Calu3 (cell line): ENCODE data around the gene SART3. TPM values are rescaled to one million over a fixed set of nuclear protein-coding genes. Genes with fewer than 3 reads are reported as not detected.

Experiments used
- Bru-seq: library from RNA; stranded (reverse); fragments of 400-500 nt; gene quantifications from one replicate; lab custom pipeline; 2021; lab: Mats Ljungman, UMichigan
- BruChase-seq, 2 experiments: library from RNA; stranded (reverse); fragments of 400-500 nt; gene quantifications; one replicate each; lab custom pipeline; 2021; lab: Mats Ljungman, UMichigan
- BruUV-seq: library from RNA; stranded (reverse); fragments of 400-500 nt; replicated peaks from 2 replicates; lab custom pipeline; 2021; lab: Mats Ljungman, UMichigan
- CTCF ChIA-PET: fragments of 300-600 bp; sonication (Branson Sonifier 250); formaldehyde crosslinking; loops from one replicate; lab custom pipeline; 2022; ENCODE audit warnings: antibody characterized with exemption; lab: Charles Lee
- DNase-seq: peaks from one replicate; pipeline ENCODE4 v3.0.0; 2022
- H3K27ac Mint-ChIP-seq: one replicate; pipeline ENCODE4 v1.8.0; 2022; ENCODE audit warnings: mixed read lengths; ENCODE audit not compliant: unreplicated experiment
- H3K27me3 Mint-ChIP-seq: one replicate; pipeline ENCODE4 v1.8.0; 2022; ENCODE audit warnings: mixed read lengths; ENCODE audit not compliant: unreplicated experiment
- H3K36me3 Mint-ChIP-seq: one replicate; pipeline ENCODE4 v1.8.0; 2022; ENCODE audit warnings: mild to moderate bottlenecking, moderate library complexity, mixed read lengths; ENCODE audit not compliant: insufficient read depth, unreplicated experiment
- H3K4me1 Mint-ChIP-seq: one replicate; pipeline ENCODE4 v1.8.0; 2022; ENCODE audit warnings: mild to moderate bottlenecking, low read depth, mixed read lengths; ENCODE audit not compliant: unreplicated experiment
- H3K4me3 Mint-ChIP-seq: one replicate; pipeline ENCODE4 v1.8.0; 2022; ENCODE audit warnings: mild to moderate bottlenecking, low read depth, moderate library complexity, mixed read lengths; ENCODE audit not compliant: unreplicated experiment
- H3K9me3 Mint-ChIP-seq: one replicate; pipeline ENCODE4 v1.8.0; 2022; ENCODE audit warnings: low read depth, mixed read lengths; ENCODE audit not compliant: unreplicated experiment
- CTCF ChIP-seq: fragments of 200-600 bp; IDR thresholded peaks from one replicate; pipeline ENCODE4 v1.8.0; 2022; ENCODE audit warnings: antibody characterized with exemption; ENCODE audit not compliant: unreplicated experiment
- intact Hi-C: fragments of 100-400 bp; cut with micrococcal nuclease; formaldehyde crosslinking; loops from one replicate; pipeline ENCODE4 v1.10.0; 2022; ENCODE audit not compliant: unreplicated experiment
- long read RNA-seq: library from polyadenylated mRNA; stranded (forward); transcript quantifications from one replicate; pipeline ENCODE4 v2.0.0, GENCODE V29; 2022
- total RNA-seq: library from RNA; stranded (reverse); gene quantifications from 2 replicates; pipeline ENCODE4 v1.2.3, GENCODE V29; 2022

The SART3 gene
- total RNA-seq, result 91.7 and 98.7 TPM in 2 replicates
- Bru-seq, nascent RNA, result percentile 95 among the genes with signal in this experiment
- percentile 83 among the genes with signal in this experiment for BruChase-seq, experiment 1, labeled RNA remaining after a 6-hour chase
- percentile 89 among the genes with signal in this experiment for BruChase-seq, experiment 2, labeled RNA remaining after a 2-hour chase
- long read RNA-seq, full-length matches to known transcripts, result 25 of 50 reads
- long read RNA-seq, partial matches to known transcripts, result 8 of 50 reads
- long read RNA-seq, other reads (novel, unspliced or antisense), result 17 of 50 reads

GRCh38 chr12:108560752-108561719 lies at the start of gene SART3:
TSS of gene SART3 (minus strand) at chr12:108561173. CDS start at chr12:108561154, 19 bp downstream.
- DNase-seq, result peak; percentile 80
- Mint-ChIP-seq H3K27ac (peak within 1 kb of the TSS; percentile 98), H3K4me3 (peak within 1 kb of the TSS; percentile 92), H3K4me1 (peaks cover 13% of the 10 kb centered on the region), H3K36me3 (peaks cover 69% of the 10 kb centered on the region), H3K9me3 (no peaks in the 10 kb centered on the region), H3K27me3 (no peaks in the 10 kb centered on the region)
- BruUV-seq, result no TSS peak
- no peak for TF ChIP-seq CTCF
- CTCF ChIA-PET, result interaction anchor here (0.6 kb wide), 1 partner anchor 487 kb away, joined by 5 read pairs; no protein-coding TSS in a partner anchor
- intact Hi-C loops, result loop anchor here (5.0 to 10.0 kb wide), 4 partner anchors 161 to 531 kb away; partner anchors contain the start of gene ALKBH2

GRCh38 chr12:108610336-108610815 lies 49.4 kb upstream of the SART3 start:
- intact Hi-C loops, result no loop called here
- H3K4me1 Mint-ChIP-seq, result peaks cover 12% of the 10 kb centered on the region
- CTCF ChIA-PET, result interaction anchor here (0.5 kb wide), 1 partner anchor 259 kb away, joined by 3 read pairs; no protein-coding TSS in a partner anchor
- DNase-seq, result no peak
- BruUV-seq, result no TSS peak
- no peak for TF ChIP-seq CTCF
- H3K4me3 Mint-ChIP-seq, result no peak overlapping the region
- peaks cover 3% of the 10 kb centered on the region for H3K36me3 Mint-ChIP-seq
- H3K27ac Mint-ChIP-seq, result no peak overlapping the region
- no peaks in the 10 kb centered on the region for H3K9me3 Mint-ChIP-seq
- no peaks in the 10 kb centered on the region for H3K27me3 Mint-ChIP-seq

GRCh38 chr12:108609537-108610335 lies 48.8 kb upstream of the SART3 start:
- H3K27me3 Mint-ChIP-seq, result peaks cover 3% of the 10 kb centered on the region
- H3K36me3 Mint-ChIP-seq, result peaks cover 3% of the 10 kb centered on the region
- H3K9me3 Mint-ChIP-seq, result no peaks in the 10 kb centered on the region
- H3K4me3 Mint-ChIP-seq, result no peak overlapping the region
- intact Hi-C loops, result no loop called here
- peaks cover 12% of the 10 kb centered on the region for H3K4me1 Mint-ChIP-seq
- CTCF ChIA-PET, result interaction anchor here (0.5 to 0.6 kb wide), 2 partner anchors 23 to 259 kb away, joined by 3 to 4 read pairs; no protein-coding TSS in a partner anchor
- no peak for DNase-seq
- no TSS peak for BruUV-seq
- TF ChIP-seq CTCF, result no peak
- H3K27ac Mint-ChIP-seq, result no peak overlapping the region

GRCh38 chr12:108608616-108609015 lies 47.6 kb upstream of the SART3 start:
- Mint-ChIP-seq H3K9me3 (no peaks in the 10 kb centered on the region), H3K27me3 (peaks cover 15% of the 10 kb centered on the region), H3K36me3 (no peaks in the 10 kb centered on the region), H3K4me1 (peaks cover 9% of the 10 kb centered on the region), H3K27ac (no peak overlapping the region), H3K4me3 (no peak overlapping the region)
- no peak for TF ChIP-seq CTCF
- BruUV-seq, result no TSS peak
- intact Hi-C loops, result no loop called here
- CTCF ChIA-PET, result no interaction called here
- DNase-seq, result no peak
